ENCODE data around the gene ASPG.

The ASPG gene

DNA sequence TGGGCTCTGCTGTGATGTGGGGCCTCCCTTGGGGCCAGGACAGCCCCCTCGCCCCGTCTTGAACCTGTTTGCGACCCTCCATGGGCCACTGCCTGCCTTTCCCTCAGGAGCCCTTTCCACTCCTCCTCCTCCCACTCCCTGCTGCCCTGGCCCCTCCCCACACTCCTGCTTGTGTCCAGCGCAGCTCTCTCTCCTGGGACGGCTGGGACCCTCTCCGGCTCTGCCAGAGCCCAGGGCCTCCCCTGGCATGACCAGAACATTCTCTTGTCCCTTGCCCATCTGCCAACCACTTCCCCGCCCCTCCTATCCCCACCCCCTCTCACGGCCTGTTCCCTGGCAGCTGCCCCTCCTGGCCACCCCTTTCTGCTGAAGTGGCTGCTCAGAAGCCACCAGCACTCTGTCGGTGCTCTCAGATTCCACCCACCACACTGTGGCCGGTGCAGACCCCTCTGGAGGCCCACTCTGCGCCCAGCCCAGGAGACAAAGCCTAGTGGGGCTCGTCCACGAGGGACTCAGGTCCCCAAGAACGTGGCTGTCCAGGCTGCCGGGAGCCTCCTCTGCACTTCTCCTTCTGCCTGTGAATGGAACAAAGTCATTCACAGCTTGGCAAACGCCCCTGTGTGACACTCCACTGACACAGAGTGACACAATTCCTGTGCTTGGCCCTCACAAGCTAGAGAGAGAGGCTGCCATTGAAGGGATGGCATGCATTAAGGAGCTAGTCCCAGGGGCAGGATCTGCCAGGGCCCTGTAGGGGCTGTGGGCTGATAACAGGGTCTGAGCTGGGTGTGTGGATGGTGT, 1.4 kb downstream of the ASPG start:
- TF ChIP-seq, protein P1, sequence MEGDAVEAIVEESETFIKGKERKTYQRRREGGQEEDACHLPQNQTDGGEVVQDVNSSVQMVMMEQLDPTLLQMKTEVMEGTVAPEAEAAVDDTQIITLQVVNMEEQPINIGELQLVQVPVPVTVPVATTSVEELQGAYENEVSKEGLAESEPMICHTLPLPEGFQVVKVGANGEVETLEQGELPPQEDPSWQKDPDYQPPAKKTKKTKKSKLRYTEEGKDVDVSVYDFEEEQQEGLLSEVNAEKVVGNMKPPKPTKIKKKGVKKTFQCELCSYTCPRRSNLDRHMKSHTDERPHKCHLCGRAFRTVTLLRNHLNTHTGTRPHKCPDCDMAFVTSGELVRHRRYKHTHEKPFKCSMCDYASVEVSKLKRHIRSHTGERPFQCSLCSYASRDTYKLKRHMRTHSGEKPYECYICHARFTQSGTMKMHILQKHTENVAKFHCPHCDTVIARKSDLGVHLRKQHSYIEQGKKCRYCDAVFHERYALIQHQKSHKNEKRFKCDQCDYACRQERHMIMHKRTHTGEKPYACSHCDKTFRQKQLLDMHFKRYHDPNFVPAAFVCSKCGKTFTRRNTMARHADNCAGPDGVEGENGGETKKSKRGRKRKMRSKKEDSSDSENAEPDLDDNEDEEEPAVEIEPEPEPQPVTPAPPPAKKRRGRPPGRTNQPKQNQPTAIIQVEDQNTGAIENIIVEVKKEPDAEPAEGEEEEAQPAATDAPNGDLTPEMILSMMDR (IDR thresholded peaks at IDR 0.05; ENCODE audit: borderline replicate concordance, control extremely low read depth, extremely low read depth, insufficient read depth, missing control alignments): no peak
- in situ Hi-C loops (cut with MboI; ENCODE audit: low sequenced_read_pairs, unreplicated experiment): no loop called here
- DNase-seq (ENCODE audit: low spot score): no peak

DNA sequence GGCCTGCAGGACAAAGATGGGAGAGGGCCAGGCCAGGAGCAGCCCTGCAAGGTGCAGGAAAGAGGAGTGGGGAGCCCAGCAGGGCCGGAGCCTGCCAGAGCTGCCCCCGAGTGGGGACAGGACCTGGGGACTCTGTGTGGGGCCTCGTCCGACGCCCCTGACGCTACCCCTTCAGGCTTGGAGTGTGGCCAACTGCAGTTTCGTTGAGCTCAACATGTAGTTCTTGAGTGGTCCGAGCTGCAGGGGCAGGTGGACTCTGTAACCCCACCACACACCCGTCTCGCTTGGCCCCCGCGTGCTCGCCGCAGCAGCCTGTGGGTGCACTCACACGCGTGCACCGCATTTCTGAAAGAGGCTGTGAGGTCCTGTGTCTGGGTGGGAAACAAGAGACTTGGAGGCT, 2.0 kb downstream of the ASPG start:
- in situ Hi-C loops (cut with MboI; ENCODE audit: low sequenced_read_pairs, unreplicated experiment): no loop called here
- TF ChIP-seq, protein P1 (IDR thresholded peaks at IDR 0.05; ENCODE audit: borderline replicate concordance, control extremely low read depth, extremely low read depth, insufficient read depth, missing control alignments): no peak
- no peak for DNase-seq (ENCODE audit: low spot score)

DNA sequence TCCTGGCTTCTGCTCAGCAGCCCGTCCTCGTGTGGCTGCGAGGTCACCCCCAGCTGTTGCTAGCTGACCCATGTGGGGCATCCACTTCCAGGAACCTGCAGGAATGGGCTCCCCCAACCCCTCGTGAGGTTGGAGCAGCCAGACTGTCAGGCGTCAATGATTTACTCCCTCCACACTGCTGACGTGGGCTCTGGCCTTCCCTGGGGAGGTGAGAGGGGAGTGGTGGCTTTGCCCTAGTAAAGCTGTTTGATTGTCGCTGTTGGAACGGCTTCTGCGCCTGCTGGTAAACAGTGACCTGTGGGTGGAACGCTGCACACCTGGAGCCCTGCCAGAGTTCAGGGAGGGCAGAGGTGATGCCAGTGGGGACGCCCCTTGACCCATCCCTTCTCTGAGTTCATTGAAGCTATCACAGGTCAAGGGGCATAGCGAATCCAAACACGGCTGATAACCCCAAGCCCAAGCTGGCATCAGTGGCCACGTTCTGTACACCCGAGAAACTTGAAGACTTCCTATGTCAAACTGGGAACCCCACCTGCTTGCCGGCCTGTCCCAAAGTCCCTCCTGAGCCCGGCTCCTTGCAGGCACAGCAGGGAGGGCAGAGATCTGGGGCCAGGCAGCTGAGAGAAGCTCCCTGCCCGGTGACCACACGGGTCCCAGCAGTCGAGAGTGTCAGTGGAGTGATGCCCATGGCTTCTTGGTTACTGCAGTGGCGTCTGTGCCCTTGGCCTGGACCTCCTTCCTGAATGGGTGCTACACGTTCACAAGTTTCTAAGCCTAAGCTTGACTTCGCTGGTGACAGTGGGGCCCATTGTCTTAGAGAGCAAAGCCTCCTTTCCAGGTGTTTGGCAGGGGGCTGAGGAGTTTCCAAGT, 2.7 kb downstream of the ASPG start:
- DNase-seq (ENCODE audit: low spot score): no peak
- TF ChIP-seq, protein P1 (IDR thresholded peaks at IDR 0.05; ENCODE audit: borderline replicate concordance, control extremely low read depth, extremely low read depth, insufficient read depth, missing control alignments): no peak
- in situ Hi-C loops (cut with MboI; ENCODE audit: low sequenced_read_pairs, unreplicated experiment): no loop called here

DNA sequence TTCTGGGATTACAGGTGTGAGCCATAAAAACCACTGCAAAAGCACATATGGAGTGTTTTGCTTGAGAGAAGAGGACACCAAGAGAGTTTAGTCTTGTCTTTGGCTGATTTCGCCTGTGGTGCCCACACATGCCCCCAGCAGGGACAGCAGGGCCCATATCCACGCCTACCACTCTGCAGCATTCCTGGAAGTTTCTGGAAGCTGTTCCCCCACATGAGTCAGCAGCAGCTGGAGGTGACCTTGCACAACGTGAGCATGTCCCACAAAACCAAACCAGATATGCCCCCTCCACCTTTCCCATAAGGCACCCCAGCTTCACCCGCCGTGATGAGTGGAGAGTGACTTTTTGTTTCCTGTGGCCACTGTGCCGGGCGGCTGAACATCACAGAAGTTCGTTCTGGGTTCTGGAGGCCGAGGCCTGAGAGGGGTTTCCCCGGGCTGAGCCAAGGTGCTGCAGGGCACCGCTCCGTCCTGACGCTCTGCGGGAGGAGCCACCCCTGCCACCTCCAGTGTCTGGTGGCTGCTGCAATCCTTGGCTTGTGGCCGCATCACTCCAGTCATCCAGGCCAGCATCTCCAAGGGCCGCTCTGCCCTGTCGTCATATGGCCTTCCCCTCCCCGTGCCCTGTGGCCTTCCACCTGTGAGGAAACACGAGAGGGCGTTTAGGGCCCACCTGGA, 4.7 kb downstream of the ASPG start:
- in situ Hi-C loops (cut with MboI; ENCODE audit: low sequenced_read_pairs, unreplicated experiment): no loop called here

DNA sequence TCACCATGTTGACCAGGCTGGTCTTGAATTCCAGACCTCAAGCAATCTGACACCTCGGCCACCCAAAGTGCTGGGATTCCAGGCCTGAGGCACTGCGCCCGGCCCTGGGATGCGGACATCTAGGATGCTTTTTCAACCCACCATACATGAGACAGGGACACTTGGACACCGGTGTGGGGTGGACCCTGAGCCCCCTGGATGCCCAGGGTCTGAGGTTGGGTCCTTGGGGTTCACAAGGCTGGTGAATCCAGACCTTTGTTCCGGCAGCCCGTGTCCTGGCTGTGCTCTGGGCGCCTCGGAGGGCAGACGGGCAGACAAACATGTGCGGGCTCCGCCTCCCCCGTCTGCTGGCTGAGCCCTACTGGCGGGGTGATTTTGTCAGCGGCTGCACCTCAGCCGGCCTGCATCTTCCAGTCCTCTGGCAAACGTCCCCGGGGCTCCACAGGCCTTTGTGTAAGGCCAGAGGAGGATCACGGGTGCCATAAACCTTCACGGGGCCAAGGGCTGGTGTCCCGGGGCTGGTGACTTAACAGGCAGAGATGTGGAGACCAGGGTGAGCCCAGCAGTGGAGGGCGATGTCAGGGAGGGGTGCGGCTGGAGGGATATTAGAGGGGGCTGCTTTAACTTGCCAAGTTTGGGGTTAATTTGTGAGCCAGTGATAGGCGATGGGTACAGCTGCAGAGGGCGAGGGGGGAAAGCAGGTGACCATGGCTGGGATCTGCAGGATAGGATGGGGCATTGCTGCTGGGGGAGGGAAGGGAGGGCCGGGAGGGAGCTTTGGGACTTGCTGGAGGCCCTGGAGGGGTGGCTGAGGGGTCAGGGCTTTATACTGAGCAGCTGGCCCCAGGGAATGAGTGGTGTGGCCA, 5.8 kb downstream of the ASPG start:
- DNase-seq (ENCODE audit: low spot score): no peak
- in situ Hi-C loops (cut with MboI; ENCODE audit: low sequenced_read_pairs, unreplicated experiment): no loop called here
- TF ChIP-seq, protein P1 (IDR thresholded peaks at IDR 0.05; ENCODE audit: borderline replicate concordance, control extremely low read depth, extremely low read depth, insufficient read depth, missing control alignments): no peak

More for the DNA sequence above, 4.7 kb downstream of the ASPG start:
- TF ChIP-seq, protein P1 (IDR thresholded peaks at IDR 0.05; ENCODE audit: borderline replicate concordance, control extremely low read depth, extremely low read depth, insufficient read depth, missing control alignments): no peak
- no peak for DNase-seq (ENCODE audit: low spot score)
